Endothelial cell of umbilical vein (primary cell): ENCODE data around the gene LPIN1. TPM values are rescaled to one million over a fixed set of nuclear protein-coding genes. Genes with fewer than 3 reads are reported as not detected.

Experiments used
- BruUV-seq: library from RNA; stranded (reverse); fragments of 400-500 nt; replicated peaks from 2 replicates; lab custom pipeline; 2021; lab: Mats Ljungman, UMichigan
- CTCF ChIA-PET: fragments of 300-600, 350-600 bp; sonication (Branson Sonifier 250); formaldehyde crosslinking; loops from one replicate; lab custom pipeline; 2021; ENCODE audit warnings: antibody characterized with exemption, inconsistent platforms; lab: Charles Lee
- POLR2A ChIA-PET: fragments of 300-600, 350-600 bp; sonication (Branson Sonifier 250); formaldehyde crosslinking; loops from one replicate; lab custom pipeline; 2021; ENCODE audit warnings: antibody characterized with exemption, inconsistent platforms; lab: Charles Lee
- DNase-seq: peaks from one replicate; pipeline ENCODE4 v3.0.0-alpha.2; 2011; ENCODE audit warnings: low read depth, low spot score
- FAIRE-seq: peaks from 2 replicates; lab custom pipeline; 2011; peaks lifted over from hg19 to GRCh38; lab: Jason Lieb, UNC
- H2AFZ ChIP-seq: 2 replicates; pipeline ENCODE4 v1.6.0; 2012; ENCODE audit warnings: low read depth, low read length, control low read depth, inconsistent platforms
- H3K27ac ChIP-seq: 2 replicates; pipeline ENCODE4 v1.5.1; 2011; ENCODE audit warnings: low read depth, mild to moderate bottlenecking, control low read depth, low read length, moderate library complexity; ENCODE audit not compliant: insufficient read depth
- H3K27me3 ChIP-seq, 2 experiments: 2 replicates each; pipeline versions ENCODE4 v1.6.0 to v1.6.1; 2011; ENCODE audit warnings: low read length in 2 of 2, mixed read lengths in 1 of 2; ENCODE audit not compliant: control insufficient read depth in 2 of 2, insufficient read depth in 2 of 2
- H3K36me3 ChIP-seq, 2 experiments: 2 replicates in 1 of 2; 3 replicates in 1 of 2; pipeline ENCODE4 v1.5.1; 2011; ENCODE audit warnings: low read length in 2 of 2, mild to moderate bottlenecking in 1 of 2, moderate library complexity in 1 of 2; ENCODE audit not compliant: control insufficient read depth in 2 of 2, insufficient read depth in 2 of 2; ENCODE audit errors: extremely low read depth in 1 of 2
- H3K4me1 ChIP-seq: 3 replicates; pipeline ENCODE4 v1.5.1; 2011; ENCODE audit warnings: mild to moderate bottlenecking, low read length; ENCODE audit not compliant: control insufficient read depth, insufficient read depth; ENCODE audit errors: extremely low read depth
- H3K4me2 ChIP-seq: 2 replicates; pipeline ENCODE4 v1.6.1; 2011; ENCODE audit warnings: low read length, control low read depth, mixed read lengths; ENCODE audit not compliant: insufficient read depth
- H3K4me3 ChIP-seq, 3 experiments: fragments of 200-600 bp in 1 of 3; sonication (generic), shearing (Covaris generic) in 1 of 3; replicated peaks in 1 of 3; 2 replicates each; pipeline ENCODE4 v1.5.1; 2011 to 2016; ENCODE audit warnings: control low read depth in 3 of 3, low read length in 3 of 3, mild to moderate bottlenecking in 2 of 3, inconsistent platforms in 1 of 3, low read depth in 1 of 3, moderate library complexity in 1 of 3; ENCODE audit not compliant: insufficient read depth in 1 of 3
- H3K79me2 ChIP-seq: 2 replicates; pipeline ENCODE4 v1.6.0; 2012; ENCODE audit warnings: low read length, inconsistent platforms; ENCODE audit not compliant: control insufficient read depth, insufficient read depth
- H3K9ac ChIP-seq: replicated peaks from 2 replicates; pipeline ENCODE3; 2011; ENCODE audit warnings: low read length, control low read depth; ENCODE audit not compliant: insufficient read depth; ENCODE audit errors: extremely low read depth
- H3K9me1 ChIP-seq: replicated peaks from 3 replicates; pipeline ENCODE4 v1.6.0; 2011; ENCODE audit warnings: mild to moderate bottlenecking, low read length; ENCODE audit not compliant: control insufficient read depth, insufficient read depth; ENCODE audit errors: extremely low read depth
- H3K9me3 ChIP-seq: replicated peaks from 2 replicates; pipeline ENCODE4 v1.5.1; 2012; ENCODE audit warnings: low read length, inconsistent platforms; ENCODE audit not compliant: control insufficient read depth, insufficient read depth
- H4K20me1 ChIP-seq: replicated peaks from 2 replicates; pipeline ENCODE3; 2011; ENCODE audit warnings: mild to moderate bottlenecking, low read length; ENCODE audit not compliant: control insufficient read depth, insufficient read depth; ENCODE audit errors: extremely low read depth
- EZH2 ChIP-seq: IDR thresholded peaks from 2 replicates; pipeline ENCODE4 v1.6.1; 2012; ENCODE audit warnings: borderline replicate concordance, low read depth, mild to moderate bottlenecking, moderate library complexity, low read length, inconsistent platforms; ENCODE audit not compliant: severe bottlenecking
- FOS ChIP-seq: IDR thresholded peaks from 2 replicates; pipeline ENCODE4 v1.6.1; 2011; ENCODE audit warnings: mild to moderate bottlenecking, low read length, moderate library complexity, borderline replicate concordance; ENCODE audit not compliant: insufficient read depth
- GATA2 ChIP-seq: IDR thresholded peaks from 2 replicates; pipeline ENCODE4 v1.7.0; 2011; ENCODE audit warnings: low read depth, mild to moderate bottlenecking, moderate library complexity, mixed read lengths, low read length; ENCODE audit not compliant: insufficient read length, insufficient read depth
- JUN ChIP-seq: IDR thresholded peaks from 2 replicates; pipeline ENCODE4 v1.6.1; 2011; ENCODE audit warnings: borderline replicate concordance, low read depth; ENCODE audit not compliant: insufficient read length, insufficient read depth
- MYC ChIP-seq: IDR thresholded peaks from one replicate; pipeline ENCODE4 v1.6.1; 2011; ENCODE audit warnings: mild to moderate bottlenecking, low read depth, low read length
- POLR2A ChIP-seq: IDR thresholded peaks from 2 replicates; pipeline ENCODE4 v1.6.1; 2012; ENCODE audit warnings: low read depth, mild to moderate bottlenecking, control low read depth, low read length
- POLR2AphosphoS5 ChIP-seq: IDR thresholded peaks from 2 replicates; pipeline ENCODE4 v1.6.1; 2012; ENCODE audit warnings: low read depth, mild to moderate bottlenecking, control low read depth, low read length, moderate library complexity; ENCODE audit not compliant: insufficient read depth
- dilution Hi-C: fragments of 300-500 bp; cut with MboI; formaldehyde crosslinking; loops from one replicate; pipeline ENCODE4 v1.15.0; 2019; ENCODE audit warnings: low sequenced_read_pairs; ENCODE audit not compliant: extremely low pct_ligation_motif_present
- intact Hi-C: fragments of 100-400 bp; cut with micrococcal nuclease; formaldehyde crosslinking; loops from one replicate; pipeline ENCODE4 v1.10.0; 2022
- polyA plus RNA-seq, 4 experiments: library from polyadenylated mRNA; depleted of rRNA in 3 of 4; stranded (reverse) in 3 of 4; unstranded in 1 of 4; fragments of >200 nt; gene quantifications; 2 replicates each; pipeline versions ENCODE4 v1.2.1 to v1.2.3, GENCODE V29; 2011 to 2012; ENCODE audit warnings: missing spikeins in 1 of 4
- total RNA-seq: library from RNA; stranded (reverse); gene quantifications from 2 replicates; pipeline ENCODE4 v1.2.3, GENCODE V29; 2021
- TF ChIP-seq, protein P1 (sequence below): IDR thresholded peaks from 2 replicates; pipeline ENCODE4 v1.6.1; 2011; ENCODE audit not compliant: insufficient read depth, insufficient read length
- TF ChIP-seq, protein P2 (sequence below), 2 donors: IDR thresholded peaks; 1 replicate in 1 of 2; 2 replicates in 1 of 2; pipeline ENCODE4 v1.5.1; 2011; ENCODE audit warnings: low read length in 2 of 2, mild to moderate bottlenecking in 2 of 2, moderate library complexity in 2 of 2, control low read depth in 1 of 2, inconsistent platforms in 1 of 2, low read depth in 1 of 2; ENCODE audit not compliant: insufficient read depth in 1 of 2; ENCODE audit errors: extremely low read depth in 1 of 2

Gene LPIN1
- total and polyA plus RNA-seq, 2 donors (not counting 3 experiments of a cell fraction or from before 2014, with no cell fraction given): 26.6 to 80.4 TPM

DNA sequence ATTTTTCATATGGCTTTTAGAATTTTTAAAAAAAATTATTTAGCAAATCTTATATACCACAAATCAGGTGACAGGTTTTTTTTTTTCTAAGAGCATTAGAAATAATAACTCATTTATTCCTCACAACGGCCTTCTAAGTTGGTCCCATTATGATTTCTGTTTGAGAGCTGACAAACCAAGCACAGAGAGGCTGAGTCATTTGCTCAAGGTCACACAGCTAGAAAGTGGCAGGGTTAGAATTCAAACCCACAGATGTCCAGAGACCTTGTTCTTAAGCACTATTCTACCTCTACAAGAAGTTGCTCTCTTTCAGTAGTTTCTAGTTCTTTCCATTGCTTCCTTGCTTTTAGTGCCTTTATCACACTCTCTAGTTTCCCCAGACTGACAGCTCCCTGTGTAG is 28.8 kb upstream of the LPIN1 start:
- Histone ChIP-seq H3K36me3 (no peaks in the 10 kb centered on the region), H4K20me1 (no peaks in the 10 kb centered on the region), H3K79me2 (no peaks in the 10 kb centered on the region), H2AFZ (no peak overlapping the region), H3K27me3 (peaks cover 21 to 41% of the 10 kb centered on the region in 2 experiments), H3K27ac (no peak overlapping the region), H3K4me1 (no peaks in the 10 kb centered on the region), H3K9me1 (no peaks in the 10 kb centered on the region), H3K4me2 (no peak overlapping the region), H3K4me3 (no peak overlapping the region), H3K9ac (no peak overlapping the region), H3K9me3 (no peaks in the 10 kb centered on the region)
- TF ChIP-seq GATA2 (no peak), FOS (no peak), JUN (no peak), MYC (no peak), POLR2A (no peak), EZH2 (no peak), POLR2AphosphoS5 (no peak)
- TF ChIP-seq, protein P1, sequence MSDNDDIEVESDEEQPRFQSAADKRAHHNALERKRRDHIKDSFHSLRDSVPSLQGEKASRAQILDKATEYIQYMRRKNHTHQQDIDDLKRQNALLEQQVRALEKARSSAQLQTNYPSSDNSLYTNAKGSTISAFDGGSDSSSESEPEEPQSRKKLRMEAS: no peak
- TF ChIP-seq, protein P2, sequence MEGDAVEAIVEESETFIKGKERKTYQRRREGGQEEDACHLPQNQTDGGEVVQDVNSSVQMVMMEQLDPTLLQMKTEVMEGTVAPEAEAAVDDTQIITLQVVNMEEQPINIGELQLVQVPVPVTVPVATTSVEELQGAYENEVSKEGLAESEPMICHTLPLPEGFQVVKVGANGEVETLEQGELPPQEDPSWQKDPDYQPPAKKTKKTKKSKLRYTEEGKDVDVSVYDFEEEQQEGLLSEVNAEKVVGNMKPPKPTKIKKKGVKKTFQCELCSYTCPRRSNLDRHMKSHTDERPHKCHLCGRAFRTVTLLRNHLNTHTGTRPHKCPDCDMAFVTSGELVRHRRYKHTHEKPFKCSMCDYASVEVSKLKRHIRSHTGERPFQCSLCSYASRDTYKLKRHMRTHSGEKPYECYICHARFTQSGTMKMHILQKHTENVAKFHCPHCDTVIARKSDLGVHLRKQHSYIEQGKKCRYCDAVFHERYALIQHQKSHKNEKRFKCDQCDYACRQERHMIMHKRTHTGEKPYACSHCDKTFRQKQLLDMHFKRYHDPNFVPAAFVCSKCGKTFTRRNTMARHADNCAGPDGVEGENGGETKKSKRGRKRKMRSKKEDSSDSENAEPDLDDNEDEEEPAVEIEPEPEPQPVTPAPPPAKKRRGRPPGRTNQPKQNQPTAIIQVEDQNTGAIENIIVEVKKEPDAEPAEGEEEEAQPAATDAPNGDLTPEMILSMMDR (IDR thresholded peaks at IDR 0.05; ENCODE audit: extremely low read depth in 1 of 2, insufficient read depth in 1 of 2, low read depth in 1 of 2, low read length in 2 of 2): no peak
- intact Hi-C loops (no loop called here), dilution Hi-C loops (no loop called here)
- FAIRE-seq (no peak), DNase-seq (no peak)
- ChIA-PET CTCF (interaction anchor here (0.9 to 2.4 kb wide), 6 partner anchors 19 to 61 kb away, joined by 3 to 12 read pairs (median 4); no protein-coding TSS in a partner anchor), POLR2A (interaction anchor here (0.7 kb wide), 1 partner anchor 1010 kb away, joined by 4 read pairs; no protein-coding TSS in a partner anchor)
- no TSS peak for BruUV-seq
